ENCODE measurements around the gene SOX3.

SOX3 gene

GRCh38 chrX:140507223-140507981 is 2.5 kb upstream of the SOX3 start:
- Histone ChIP-seq H3K79me2 (ENCODE audit: low read length) (no peaks in the 10 kb centered on the region), H3K27ac (ENCODE audit: low read length) (no peak overlapping the region), H3K9ac (ENCODE audit: low read length) (no peak overlapping the region), H3K36me3 (replicated peaks; ENCODE audit: low read depth, low read length) (no peaks in the 10 kb centered on the region), H3K4me2 (ENCODE audit: low read length) (no peak overlapping the region), H3K9me3 (ENCODE audit: insufficient read depth, low read length) (no peaks in the 10 kb centered on the region), H4K20me1 (ENCODE audit: insufficient read depth, low read length) (no peaks in the 10 kb centered on the region), H2AFZ (ENCODE audit: low read depth, low read length) (no peak overlapping the region), H3K27me3 (ENCODE audit: low read depth, low read length) (no peaks in the 10 kb centered on the region), H3K4me1 (ENCODE audit: low read length) (no peaks in the 10 kb centered on the region), H3K4me3 (ENCODE audit: low read length) (no peak overlapping the region)
- TF ChIP-seq EZH2phosphoT487 (IDR thresholded peaks at IDR 0.05; ENCODE audit: low read depth) (no peak), CTCF (IDR thresholded peaks at IDR 0.05; ENCODE audit: low read depth, low read length) (no peak)

- Histone ChIP-seq H4K20me1 (ENCODE audit: insufficient read depth, low read length) (no peaks in the 10 kb centered on the region), H3K27me3 (ENCODE audit: low read depth, low read length) (no peaks in the 10 kb centered on the region), H3K4me1 (ENCODE audit: low read length) (no peaks in the 10 kb centered on the region), H3K4me2 (ENCODE audit: low read length) (no peak overlapping the region), H3K9me3 (ENCODE audit: insufficient read depth, low read length) (no peaks in the 10 kb centered on the region), H3K36me3 (replicated peaks; ENCODE audit: low read depth, low read length) (no peaks in the 10 kb centered on the region), H3K27ac (ENCODE audit: low read length) (no peak overlapping the region), H3K79me2 (ENCODE audit: low read length) (no peaks in the 10 kb centered on the region), H2AFZ (ENCODE audit: low read depth, low read length) (no peak overlapping the region), H3K4me3 (ENCODE audit: low read length) (no peak overlapping the region), H3K9ac (ENCODE audit: low read length) (no peak overlapping the region)
- no peak for TF ChIP-seq CTCF (IDR thresholded peaks at IDR 0.05; ENCODE audit: low read depth, low read length)
- no peak for TF ChIP-seq EZH2phosphoT487 (IDR thresholded peaks at IDR 0.05; ENCODE audit: low read depth)
Observed at GRCh38 chrX:140505421-140506337, 810 bp upstream of the SOX3 start.

- Histone ChIP-seq H3K4me3 (ENCODE audit: low read length) (no peak overlapping the region), H3K9ac (ENCODE audit: low read length) (no peak overlapping the region), H3K4me2 (ENCODE audit: low read length) (no peak overlapping the region), H4K20me1 (ENCODE audit: insufficient read depth, low read length) (no peaks in the 10 kb centered on the region), H3K36me3 (replicated peaks; ENCODE audit: low read depth, low read length) (no peaks in the 10 kb centered on the region), H3K27ac (ENCODE audit: low read length) (no peak overlapping the region), H3K4me1 (ENCODE audit: low read length) (no peaks in the 10 kb centered on the region), H3K9me3 (ENCODE audit: insufficient read depth, low read length) (no peaks in the 10 kb centered on the region), H2AFZ (ENCODE audit: low read depth, low read length) (no peak overlapping the region), H3K27me3 (ENCODE audit: low read depth, low read length) (no peaks in the 10 kb centered on the region), H3K79me2 (ENCODE audit: low read length) (no peaks in the 10 kb centered on the region)
- TF ChIP-seq EZH2phosphoT487 (IDR thresholded peaks at IDR 0.05; ENCODE audit: low read depth): no peak
- TF ChIP-seq CTCF (IDR thresholded peaks at IDR 0.05; ENCODE audit: low read depth, low read length): no peak
Observed at GRCh38 chrX:140503714-140504351, 1.0 kb downstream of the SOX3 start.

- no peaks in the 10 kb centered on the region for H3K27me3 ChIP-seq (ENCODE audit: low read depth, low read length)
Observed at GRCh38 chrX:140503238-140503601, 1.6 kb downstream of the SOX3 start.

More at GRCh38 chrX:140503238-140503601, 1.6 kb downstream of the SOX3 start:
- H4K20me1 ChIP-seq (ENCODE audit: insufficient read depth, low read length): no peaks in the 10 kb centered on the region
- H3K4me1 ChIP-seq (ENCODE audit: low read length): no peaks in the 10 kb centered on the region
- H3K4me3 ChIP-seq (ENCODE audit: low read length): no peak overlapping the region
- H3K9ac ChIP-seq (ENCODE audit: low read length): no peak overlapping the region
- no peaks in the 10 kb centered on the region for H3K36me3 ChIP-seq (replicated peaks; ENCODE audit: low read depth, low read length)
- TF ChIP-seq CTCF (IDR thresholded peaks at IDR 0.05; ENCODE audit: low read depth, low read length): no peak
- no peak for TF ChIP-seq EZH2phosphoT487 (IDR thresholded peaks at IDR 0.05; ENCODE audit: low read depth)
- H3K79me2 ChIP-seq (ENCODE audit: low read length): no peaks in the 10 kb centered on the region
- H2AFZ ChIP-seq (ENCODE audit: low read depth, low read length): no peak overlapping the region
- no peak overlapping the region for H3K4me2 ChIP-seq (ENCODE audit: low read length)
- H3K27ac ChIP-seq (ENCODE audit: low read length): no peak overlapping the region
- no peaks in the 10 kb centered on the region for H3K9me3 ChIP-seq (ENCODE audit: insufficient read depth, low read length)
